ENCODE results near the gene LRRC59.
A peak's percentile ranks its signal among the peaks of the same experiment; 100 is the strongest.

The LRRC59 gene

GRCh38 chr17:50349243-50349600 is 48.1 kb downstream of the LRRC59 start:
- in situ Hi-C loops (cut with HindIII; ENCODE audit: low pct_ligation_motif_present, low sequenced_read_pairs), result no loop called here

GRCh38 chr17:50348522-50349242 is 48.6 kb downstream of the LRRC59 start:
- in situ Hi-C loops (cut with HindIII; ENCODE audit: low pct_ligation_motif_present, low sequenced_read_pairs), result no loop called here
- no peak for TF ChIP-seq CTCF (IDR thresholded peaks at IDR 0.05; ENCODE audit: low read depth, low read length, missing control alignments)
- Histone ChIP-seq H3K36me3 (replicated peaks) (peaks cover under 1% of the 10 kb centered on the region), H3K4me3 (ENCODE audit: low read depth, low read length) (no peak overlapping the region), H3K27ac (no peak overlapping the region), H3K27me3 (replicated peaks) (no peaks in the 10 kb centered on the region)
- no peak for DNase-seq

More at GRCh38 chr17:50349243-50349600, 48.1 kb downstream of the LRRC59 start:
- Histone ChIP-seq H3K27me3 (replicated peaks) (no peaks in the 10 kb centered on the region), H3K36me3 (replicated peaks) (peaks cover 6% of the 10 kb centered on the region), H3K27ac (no peak overlapping the region), H3K4me3 (ENCODE audit: low read depth, low read length) (no peak overlapping the region)
- no peak for DNase-seq
- TF ChIP-seq CTCF (IDR thresholded peaks at IDR 0.05; ENCODE audit: low read depth, low read length, missing control alignments), result no peak

- no peak for TF ChIP-seq CTCF (IDR thresholded peaks at IDR 0.05; ENCODE audit: low read depth, low read length, missing control alignments)
- H3K27ac ChIP-seq, result no peak overlapping the region
- no peaks in the 10 kb centered on the region for H3K27me3 ChIP-seq (replicated peaks)
- no peaks in the 10 kb centered on the region for H3K36me3 ChIP-seq (replicated peaks)
- DNase-seq, result no peak
- no peak overlapping the region for H3K4me3 ChIP-seq (ENCODE audit: low read depth, low read length)
- in situ Hi-C loops (cut with HindIII; ENCODE audit: low pct_ligation_motif_present, low sequenced_read_pairs), result no loop called here
Measured at GRCh38 chr17:50347894-50348291, 49.4 kb downstream of the LRRC59 start.

GRCh38 chr17:50347117-50347893 is 50.0 kb downstream of the LRRC59 start:
- Histone ChIP-seq H3K36me3 (replicated peaks) (no peaks in the 10 kb centered on the region), H3K4me3 (ENCODE audit: low read depth, low read length) (peak overlapping the region; percentile 87), H3K27ac (no peak overlapping the region), H3K27me3 (replicated peaks) (no peaks in the 10 kb centered on the region)
- in situ Hi-C loops (cut with HindIII; ENCODE audit: low pct_ligation_motif_present, low sequenced_read_pairs), result no loop called here
- no peak for TF ChIP-seq CTCF (IDR thresholded peaks at IDR 0.05; ENCODE audit: low read depth, low read length, missing control alignments)
- DNase-seq, result no peak

GRCh38 chr17:50346313-50347116 is 50.8 kb downstream of the LRRC59 start:
- no peak for TF ChIP-seq CTCF (IDR thresholded peaks at IDR 0.05; ENCODE audit: low read depth, low read length, missing control alignments)
- in situ Hi-C loops (cut with HindIII; ENCODE audit: low pct_ligation_motif_present, low sequenced_read_pairs), result no loop called here
- DNase-seq, result no peak
- Histone ChIP-seq H3K27ac (peak overlapping the region; percentile 33), H3K27me3 (replicated peaks) (no peaks in the 10 kb centered on the region), H3K36me3 (replicated peaks) (no peaks in the 10 kb centered on the region), H3K4me3 (ENCODE audit: low read depth, low read length) (peak overlapping the region; percentile 87)
